Loucy (cell line): ENCODE data around the gene SCYGR2.

Source experiments
- H2AFZ ChIP-seq: fragments of 200-600 bp; sonication (generic); 2 replicates; pipeline ENCODE4 v1.6.0; 2016; ENCODE audit warnings: antibody characterized with exemption, mild to moderate bottlenecking, low read length, moderate library complexity
- H3F3A ChIP-seq: fragments of 200-600 bp; 2 replicates; pipeline ENCODE4 v1.6.0; 2016; ENCODE audit warnings: antibody characterized with exemption, low read depth, mild to moderate bottlenecking
- H3K27me3 ChIP-seq: fragments of 200-600 bp; sonication (generic); 2 replicates; pipeline ENCODE4 v1.6.1; 2014; ENCODE audit warnings: low read length, mild to moderate bottlenecking; ENCODE audit not compliant: insufficient read depth, poor library complexity, severe bottlenecking
- H3K36me3 ChIP-seq: fragments of 200-600 bp; sonication (generic); 2 replicates; pipeline ENCODE4 v1.6.1; 2016; ENCODE audit warnings: low read length; ENCODE audit not compliant: insufficient read depth
- H3K4me1 ChIP-seq: fragments of 200-600 bp; sonication (generic); 2 replicates; pipeline ENCODE4 v1.5.1; 2014; ENCODE audit warnings: low read length, mild to moderate bottlenecking; ENCODE audit not compliant: insufficient read depth, poor library complexity, severe bottlenecking
- H3K4me2 ChIP-seq: fragments of 200-600 bp; sonication (generic); 2 replicates; pipeline ENCODE4 v1.6.0; 2014; ENCODE audit warnings: antibody characterized with exemption, low read length, low read depth, mild to moderate bottlenecking; ENCODE audit not compliant: poor library complexity, severe bottlenecking
- H3K4me3 ChIP-seq: fragments of 200-600 bp; sonication (generic); 2 replicates; pipeline ENCODE4 v1.5.1; 2014; ENCODE audit warnings: low read length, mild to moderate bottlenecking, mixed read lengths; ENCODE audit not compliant: poor library complexity, severe bottlenecking
- H3K79me2 ChIP-seq: fragments of 200-600 bp; sonication (generic); 2 replicates; pipeline ENCODE4 v1.6.1; 2014; ENCODE audit warnings: low read length; ENCODE audit not compliant: insufficient read depth
- H3K9ac ChIP-seq: fragments of 200-600 bp; sonication (generic); 2 replicates; pipeline ENCODE4 v1.6.0; 2014; ENCODE audit warnings: mild to moderate bottlenecking, low read depth, low read length, moderate library complexity; ENCODE audit not compliant: poor library complexity, severe bottlenecking
- H3K9me2 ChIP-seq: fragments of 200-600 bp; sonication (generic); replicated peaks from 2 replicates; pipeline ENCODE4 v1.6.1; 2016; ENCODE audit warnings: low read depth, low read length, mixed read lengths
- H3K9me3 ChIP-seq: fragments of 200-600 bp; sonication (generic); 2 replicates; pipeline ENCODE4 v1.6.1; 2014; ENCODE audit warnings: mild to moderate bottlenecking, antibody characterized with exemption, low read length, low read depth; ENCODE audit not compliant: insufficient read depth
- H4K20me1 ChIP-seq: fragments of 200-600 bp; sonication (generic); 2 replicates; pipeline ENCODE4 v1.6.0; 2014; ENCODE audit warnings: antibody characterized with exemption, low read length, mild to moderate bottlenecking; ENCODE audit not compliant: insufficient read depth, poor library complexity, severe bottlenecking
- EZH2phosphoT487 ChIP-seq: fragments of 200-600 bp; IDR thresholded peaks from 2 replicates; pipeline ENCODE4 v1.6.1; 2018; ENCODE audit warnings: antibody characterized with exemption, mild to moderate bottlenecking, moderate library complexity, borderline replicate concordance
- TF ChIP-seq, protein P1 (sequence below): fragments of 200-600 bp; sonication (generic); conservative IDR thresholded peaks from 2 replicates; pipeline ENCODE4 v1.5.1; 2014; ENCODE audit warnings: mild to moderate bottlenecking, antibody characterized with exemption, low read length

The SCYGR2 gene

GRCh38 chr2:227614740-227615139, 16.0 kb downstream of the SCYGR2 start, which contains the start of gene SCYGR3:
TSS of gene SCYGR3 (minus strand) at chr2:227614840. CDS start at chr2:227614840, 0 bp downstream.
- Histone ChIP-seq H3K4me1 (no peaks in the 10 kb centered on the region), H3F3A (no peaks in the 10 kb centered on the region), H3K4me2 (no peak within 1 kb of the TSS), H3K27me3 (no peaks in the 10 kb centered on the region), H4K20me1 (no peaks in the 10 kb centered on the region), H3K9me2 (no peaks in the 10 kb centered on the region), H3K36me3 (no peaks in the 10 kb centered on the region), H3K4me3 (no peak within 1 kb of the TSS), H3K9ac (no peak within 1 kb of the TSS), H3K79me2 (no peaks in the 10 kb centered on the region), H3K9me3 (no peaks in the 10 kb centered on the region), H2AFZ (no peak within 1 kb of the TSS)
- TF ChIP-seq, protein P1, sequence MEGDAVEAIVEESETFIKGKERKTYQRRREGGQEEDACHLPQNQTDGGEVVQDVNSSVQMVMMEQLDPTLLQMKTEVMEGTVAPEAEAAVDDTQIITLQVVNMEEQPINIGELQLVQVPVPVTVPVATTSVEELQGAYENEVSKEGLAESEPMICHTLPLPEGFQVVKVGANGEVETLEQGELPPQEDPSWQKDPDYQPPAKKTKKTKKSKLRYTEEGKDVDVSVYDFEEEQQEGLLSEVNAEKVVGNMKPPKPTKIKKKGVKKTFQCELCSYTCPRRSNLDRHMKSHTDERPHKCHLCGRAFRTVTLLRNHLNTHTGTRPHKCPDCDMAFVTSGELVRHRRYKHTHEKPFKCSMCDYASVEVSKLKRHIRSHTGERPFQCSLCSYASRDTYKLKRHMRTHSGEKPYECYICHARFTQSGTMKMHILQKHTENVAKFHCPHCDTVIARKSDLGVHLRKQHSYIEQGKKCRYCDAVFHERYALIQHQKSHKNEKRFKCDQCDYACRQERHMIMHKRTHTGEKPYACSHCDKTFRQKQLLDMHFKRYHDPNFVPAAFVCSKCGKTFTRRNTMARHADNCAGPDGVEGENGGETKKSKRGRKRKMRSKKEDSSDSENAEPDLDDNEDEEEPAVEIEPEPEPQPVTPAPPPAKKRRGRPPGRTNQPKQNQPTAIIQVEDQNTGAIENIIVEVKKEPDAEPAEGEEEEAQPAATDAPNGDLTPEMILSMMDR: no peak
- TF ChIP-seq EZH2phosphoT487: no peak

GRCh38 chr2:227615181-227615580, 16.5 kb downstream of the SCYGR2 start:
- no peak overlapping the region for H3K4me3 ChIP-seq
- H3K9me2 ChIP-seq: no peaks in the 10 kb centered on the region
- no peaks in the 10 kb centered on the region for H3K79me2 ChIP-seq
- H3F3A ChIP-seq: no peaks in the 10 kb centered on the region
- H4K20me1 ChIP-seq: no peaks in the 10 kb centered on the region
- no peak overlapping the region for H2AFZ ChIP-seq
- H3K4me1 ChIP-seq: no peaks in the 10 kb centered on the region
- no peak overlapping the region for H3K9ac ChIP-seq
- H3K4me2 ChIP-seq: no peak overlapping the region
- TF ChIP-seq, protein P1: no peak
- TF ChIP-seq EZH2phosphoT487: no peak
- no peaks in the 10 kb centered on the region for H3K27me3 ChIP-seq
- no peaks in the 10 kb centered on the region for H3K36me3 ChIP-seq
- H3K9me3 ChIP-seq: no peaks in the 10 kb centered on the region

- no peaks in the 10 kb centered on the region for H4K20me1 ChIP-seq
- H3K4me2 ChIP-seq: no peak overlapping the region
- no peaks in the 10 kb centered on the region for H3K79me2 ChIP-seq
- no peak for TF ChIP-seq EZH2phosphoT487
- TF ChIP-seq, protein P1: no peak
- H3F3A ChIP-seq: no peaks in the 10 kb centered on the region
- no peak overlapping the region for H3K9ac ChIP-seq
- H3K4me3 ChIP-seq: no peak overlapping the region
- H2AFZ ChIP-seq: no peak overlapping the region
- no peaks in the 10 kb centered on the region for H3K27me3 ChIP-seq
- no peaks in the 10 kb centered on the region for H3K4me1 ChIP-seq
- H3K9me3 ChIP-seq: no peaks in the 10 kb centered on the region
- H3K36me3 ChIP-seq: no peaks in the 10 kb centered on the region
- H3K9me2 ChIP-seq: no peaks in the 10 kb centered on the region
Measured at GRCh38 chr2:227615906-227616305, 17.2 kb downstream of the SCYGR2 start.
